Stimulated activated CD4-positive, alpha-beta T cell treated with anti-CD3 and anti-CD28 coated beads, Interleukin-4, amount 100 ng/mL, for 1 hour (primary cell): ENCODE data around the gene CLDN7.
A peak's percentile ranks its signal among the peaks of the same experiment; 100 is the strongest.
"Not testable (repeated sequence)": the region's sequence is repeated elsewhere in the genome, so short reads cannot be mapped to it uniquely, and the experiment has no call there.

Experiments used
- DNase-seq: peaks from one replicate; pipeline ENCODE4 v3.0.0-alpha.2; 2020

Gene CLDN7

DNA sequence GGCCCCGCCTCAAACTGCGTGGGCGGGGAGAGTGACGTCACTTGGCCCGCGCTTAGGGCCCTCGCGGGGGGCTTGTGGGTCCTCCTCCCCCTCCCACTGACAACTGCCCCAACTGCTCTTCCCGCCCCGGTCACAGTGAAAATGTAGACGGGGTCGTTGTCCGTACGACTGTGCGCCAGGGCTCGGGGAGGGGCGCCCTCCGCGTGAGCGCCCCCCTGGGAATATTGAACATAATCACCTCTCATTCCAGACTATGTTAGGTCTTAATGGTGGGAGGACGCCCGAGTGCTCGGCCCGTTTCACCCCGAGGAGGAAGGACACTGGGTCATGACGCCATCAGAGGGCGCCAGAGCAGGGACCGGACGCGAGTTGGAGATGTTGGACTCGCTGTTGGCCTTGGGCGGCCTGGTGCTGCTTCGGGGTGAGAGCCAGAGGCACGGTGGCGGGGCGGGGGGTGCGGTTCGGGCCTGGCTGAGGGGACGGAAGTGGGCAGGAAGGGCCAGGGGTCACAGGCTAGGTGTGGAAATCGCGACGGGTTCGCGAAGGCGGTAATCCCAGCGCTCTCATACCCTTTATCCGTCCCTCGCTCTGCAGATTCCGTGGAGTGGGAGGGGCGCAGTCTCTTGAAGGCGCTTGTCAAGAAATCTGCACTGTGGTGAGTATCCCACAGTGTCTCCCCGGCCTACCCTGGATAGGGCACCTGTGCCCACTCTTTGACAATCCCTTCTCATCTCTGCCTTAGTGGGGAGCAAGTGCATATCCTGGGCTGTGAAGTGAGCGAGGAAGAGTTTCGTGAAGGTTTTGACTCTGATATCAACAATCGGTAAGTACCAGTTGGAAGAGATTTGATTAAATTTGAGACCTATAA, 9.9 kb downstream of the CLDN7 start, which contains the start of gene ELP5:
ELP5 (plus strand) TSS at position 40 of the 868 bp plus-strand sequence; CDS start at position 376, 336 bp downstream.
- peak; percentile 85 for DNase-seq

- DNase-seq: peak; percentile 97
These were observed 10.6 kb downstream of the CLDN7 start, which contains the start of gene CTDNEP1 for GRCh38 chr17:7251661-7252175. CTDNEP1 (minus strand) TSS chr17:7251734; CDS start chr17:7251296, 438 bp downstream.

DNA sequence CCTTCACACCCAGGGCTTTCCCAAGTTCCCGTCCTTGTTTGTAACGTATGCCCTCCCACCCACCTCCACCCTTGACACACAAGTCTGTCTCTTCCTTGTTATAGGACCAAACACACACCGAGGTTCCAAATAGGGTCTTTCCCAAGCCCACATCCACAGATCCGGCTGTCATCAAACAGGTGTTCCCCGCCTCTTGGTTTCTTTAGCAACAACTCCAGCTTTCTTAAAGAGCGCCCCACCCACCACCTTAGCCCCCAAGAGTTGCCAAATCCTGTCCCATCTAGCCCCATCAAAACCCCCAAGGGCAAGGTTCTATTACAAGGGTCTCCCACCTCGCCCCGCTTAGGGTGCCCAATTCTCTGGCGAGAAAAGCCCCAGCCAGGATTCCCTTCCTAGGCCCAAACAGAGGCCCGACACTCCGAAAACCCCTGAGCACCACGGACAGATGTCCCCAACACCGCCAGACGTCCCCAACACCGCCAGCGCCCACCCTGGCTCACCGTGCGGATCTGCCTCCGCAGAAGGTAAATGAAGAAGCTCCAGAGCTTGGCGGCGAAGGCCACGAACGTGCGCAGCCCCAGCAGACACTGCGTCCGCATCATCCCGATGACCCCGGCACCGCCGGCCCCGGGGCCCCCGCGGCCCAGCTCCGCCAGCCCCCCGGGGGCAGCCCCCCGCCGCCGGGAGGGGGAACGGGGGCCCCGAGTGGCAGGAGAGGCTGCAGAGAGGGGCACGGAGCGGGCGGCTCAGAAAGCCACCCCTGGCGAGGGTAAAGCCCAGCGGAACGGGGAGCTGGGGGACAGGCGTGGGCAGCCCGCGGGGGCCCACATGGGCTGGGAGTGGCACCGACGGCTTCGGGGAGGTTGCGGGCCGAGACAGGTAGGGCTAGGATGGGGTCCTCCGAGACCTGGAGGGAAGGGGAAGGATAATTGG, 11.3 kb downstream of the CLDN7 start:
- DNase-seq: peak; percentile 29

GRCh38 chr17:7249830-7250229, 12.4 kb downstream of the CLDN7 start:
- no peak for DNase-seq

DNA sequence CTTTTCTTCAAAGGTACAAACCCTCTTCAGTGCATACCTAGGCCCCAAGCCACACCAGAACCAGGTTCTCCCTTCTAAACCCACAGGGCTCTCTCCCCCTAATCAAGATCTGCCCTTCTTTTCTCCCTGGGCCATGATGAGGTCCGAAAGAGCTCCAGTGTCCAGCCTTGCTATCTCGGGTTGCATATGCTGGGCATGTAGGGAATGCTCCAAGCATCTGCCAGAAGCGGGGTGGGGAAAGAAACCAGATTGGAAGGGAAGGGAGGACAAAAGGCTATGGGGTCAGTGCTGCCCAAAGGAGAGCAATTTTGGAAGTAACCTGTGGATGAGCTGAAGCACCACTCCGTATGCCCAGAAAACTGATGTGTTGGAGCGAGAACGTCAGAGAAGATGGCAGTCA, 13.1 kb downstream of the CLDN7 start:
- DNase-seq: no peak

DNA sequence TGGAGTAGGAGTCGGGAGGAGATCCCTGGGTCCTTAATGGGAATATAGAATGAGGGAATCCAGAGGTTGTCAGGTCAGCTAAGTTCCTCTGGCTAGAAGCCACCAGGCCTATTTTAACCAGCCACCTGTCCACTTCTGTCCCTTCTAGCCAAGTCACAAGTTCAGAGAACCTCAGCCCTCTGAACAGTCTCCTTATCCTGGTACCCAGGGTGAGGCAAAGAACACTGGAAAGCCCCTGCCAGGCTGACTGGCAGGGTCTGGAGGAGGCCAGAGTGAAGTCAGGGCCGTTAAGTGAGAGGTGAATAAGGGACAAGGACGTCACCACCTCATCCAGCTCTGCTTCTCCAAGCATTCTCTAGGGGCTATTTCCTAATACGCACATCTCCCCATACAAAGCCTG, 13.5 kb downstream of the CLDN7 start:
- DNase-seq: no peak

GRCh38 chr17:7246779-7247178, 15.5 kb downstream of the CLDN7 start:
- no peak for DNase-seq

GRCh38 chr17:7243838-7244237, 18.4 kb downstream of the CLDN7 start:
- not testable (repeated sequence) for DNase-seq

GRCh38 chr17:7243453-7243729, 18.9 kb downstream of the CLDN7 start:
- no peak for DNase-seq

- DNase-seq: peak; percentile 92
These were observed 19.4 kb downstream of the CLDN7 start for GRCh38 chr17:7242717-7243452.

DNA sequence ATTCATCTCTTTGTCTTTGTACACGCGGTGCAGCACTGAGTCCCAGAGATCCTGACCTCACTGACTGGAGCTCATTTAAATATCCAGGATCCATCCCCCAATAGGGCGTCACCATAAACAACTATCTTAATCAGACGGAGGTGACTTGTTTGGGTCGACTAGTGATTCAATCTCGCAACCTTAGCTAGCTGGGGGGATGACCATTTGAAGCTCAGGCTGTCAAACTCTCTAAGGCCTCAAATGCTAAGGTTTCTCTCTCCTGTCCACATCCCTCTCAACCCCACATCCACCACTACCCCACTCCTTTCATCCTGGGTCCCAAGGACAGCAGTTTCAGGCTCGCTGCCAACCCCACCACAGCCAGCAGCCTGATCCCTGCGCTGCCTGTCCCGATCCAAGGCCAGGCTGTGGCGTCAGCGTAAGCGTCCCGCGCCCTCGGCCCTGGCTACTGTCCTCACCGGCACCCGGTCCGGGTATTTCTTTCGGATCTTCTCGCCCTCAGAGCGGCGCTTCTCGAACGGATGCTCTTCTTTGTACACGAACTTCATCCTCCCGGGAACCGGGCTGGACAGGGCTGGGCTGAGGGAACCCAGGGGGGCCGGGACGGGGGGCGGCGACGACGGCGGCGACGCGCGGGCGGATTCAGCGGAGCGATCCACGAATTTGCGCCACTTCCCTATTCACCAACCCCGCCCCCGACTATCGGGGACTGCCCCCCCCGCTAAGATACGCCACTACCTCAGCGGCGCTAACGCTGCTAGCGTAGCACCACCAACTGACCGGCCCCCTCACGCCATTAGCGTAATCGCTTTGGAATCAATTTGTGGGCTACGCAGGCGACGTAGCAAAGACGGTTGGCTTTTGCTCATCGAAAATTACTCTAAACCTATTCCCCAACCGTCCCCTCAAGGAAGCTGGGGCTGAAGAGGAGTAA, 20.2 kb downstream of the CLDN7 start, which contains the start of gene GABARAP:
GABARAP (minus strand) TSS at position 667 of the 934 bp plus-strand sequence; CDS start at position 548, 119 bp downstream.
- peak; percentile 92 for DNase-seq

- no peak for DNase-seq
These were observed 21.1 kb downstream of the CLDN7 start for GRCh38 chr17:7241090-7241733.

DNA sequence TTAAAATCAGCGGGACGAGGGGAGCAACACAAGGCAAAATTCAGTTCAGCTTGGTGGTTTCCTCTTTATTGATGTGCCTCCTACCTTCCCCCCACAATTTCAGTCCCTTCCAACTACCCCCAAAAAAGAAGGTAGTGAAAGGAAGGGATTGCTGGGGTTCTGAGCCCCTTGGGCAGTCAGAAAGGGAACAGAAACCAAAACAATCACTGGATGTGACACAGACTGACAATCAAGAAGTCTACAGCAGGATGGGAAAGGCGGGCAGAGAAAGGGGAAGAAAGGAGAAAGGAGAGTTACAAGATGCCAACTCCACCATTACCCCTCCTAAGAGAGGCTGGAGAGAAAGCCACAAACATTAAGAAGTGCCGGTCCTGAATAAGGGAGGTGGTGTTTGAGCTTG, 21.9 kb downstream of the CLDN7 start:
- no peak for DNase-seq

- DNase-seq: peak; percentile 97
These were observed 22.9 kb downstream of the CLDN7 start, which contains the start of gene PHF23 for GRCh38 chr17:7239091-7240027. PHF23 (minus strand) TSS chr17:7239457; CDS start chr17:7239279, 178 bp downstream.

- peak; percentile 39 for DNase-seq
These were observed 23.7 kb downstream of the CLDN7 start for GRCh38 chr17:7238420-7239090.

DNA sequence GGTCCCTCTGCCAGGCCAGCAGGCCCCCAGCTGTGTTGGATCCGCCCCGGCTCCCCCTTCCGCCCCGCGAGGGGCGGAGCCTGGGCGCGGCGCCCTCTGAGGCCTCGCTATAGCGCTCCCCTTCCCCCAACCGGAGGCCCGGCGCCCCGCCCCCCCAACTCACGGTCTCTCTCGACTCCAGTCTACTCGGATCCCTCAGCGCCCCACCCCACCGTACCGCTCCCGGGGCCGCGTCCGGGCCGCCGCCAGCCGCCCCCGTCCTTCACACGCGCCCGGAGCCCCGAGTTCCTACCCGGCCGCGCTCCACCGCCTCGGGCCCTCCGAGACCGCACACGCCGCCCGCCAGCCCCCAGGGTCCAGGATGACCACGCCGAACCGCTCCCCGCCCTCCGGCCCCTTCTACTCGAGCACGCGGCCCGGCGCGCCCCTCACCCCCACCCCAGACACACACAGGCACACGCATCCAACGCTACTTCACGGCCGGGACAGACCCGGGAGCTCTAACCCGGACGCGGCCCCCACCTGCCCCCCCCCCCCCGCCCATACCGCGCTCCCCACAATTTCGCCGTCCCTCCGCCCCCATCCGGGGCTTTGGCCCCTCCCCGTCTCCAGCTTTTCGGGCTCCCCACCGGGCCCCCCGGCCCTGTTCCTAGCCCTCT, 24.4 kb downstream of the CLDN7 start:
- peak; percentile 88 for DNase-seq

GRCh38 chr17:7237266-7237760, 25.0 kb downstream of the CLDN7 start:
- no peak for DNase-seq

DNA sequence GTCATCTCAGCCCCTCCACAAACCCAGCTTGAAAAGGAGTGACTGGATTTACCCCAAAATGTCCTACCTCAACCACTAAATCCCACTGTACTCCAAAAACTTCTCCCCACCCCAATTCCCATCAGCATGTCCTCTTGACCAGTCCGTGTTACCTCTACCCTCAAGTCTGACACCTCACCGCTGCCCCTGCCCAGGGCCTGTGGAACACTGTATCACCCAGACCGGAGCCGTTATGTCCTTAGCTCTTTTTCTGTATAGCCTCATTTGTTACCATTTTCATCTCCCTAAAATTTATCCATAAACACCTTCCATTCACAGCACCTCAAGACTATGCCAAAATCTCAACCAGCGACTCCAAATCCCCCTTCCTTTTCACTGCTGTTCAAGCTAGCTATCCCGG, 25.5 kb downstream of the CLDN7 start:
- DNase-seq: no peak
